GM18507 (cell line): Measurements from ENCODE around the gene IGFBP7.

Source experiments
- DNase-seq: peaks from one replicate; pipeline ENCODE4 v3.0.0; 2011; ENCODE audit warnings: low read depth; ENCODE audit not compliant: insufficient read length; ENCODE audit errors: extremely low spot score
- FAIRE-seq: peaks from 2 replicates; lab custom pipeline; 2011; peaks lifted over from hg19 to GRCh38; lab: Jason Lieb, UNC

IGFBP7 gene

GRCh38 chr4:56990109-56990905, 119.9 kb downstream of the IGFBP7 start:
- FAIRE-seq (no peak), DNase-seq (no peak)

GRCh38 chr4:56986952-56987351, 123.2 kb downstream of the IGFBP7 start:
- no peak for FAIRE-seq
- no peak for DNase-seq

- no peak for FAIRE-seq
- no peak for DNase-seq
These were observed 124.0 kb downstream of the IGFBP7 start for GRCh38 chr4:56986192-56986591.

- no peak for FAIRE-seq
- no peak for DNase-seq
These were observed 128.4 kb downstream of the IGFBP7 start for GRCh38 chr4:56981795-56982201.
